IMR-90 (cell line): ENCODE data around the gene ZNF26.

Source experiments
- CEBPB ChIP-seq: IDR thresholded peaks from 2 replicates; pipeline ENCODE4 v1.6.1; 2012; ENCODE audit warnings: low read depth, low read length, improper control_type of control experiment
- CHD1 ChIP-seq: IDR thresholded peaks from 2 replicates; pipeline ENCODE4 v1.6.1; 2012; ENCODE audit warnings: low read depth, low read length, improper control_type of control experiment
- CTCF ChIP-seq: conservative IDR thresholded peaks from 2 replicates; pipeline ENCODE4 v1.5.1; 2012; ENCODE audit warnings: mild to moderate bottlenecking, low read depth, low read length, improper control_type of control experiment
- MAFK ChIP-seq: IDR thresholded peaks from 2 replicates; pipeline ENCODE4 v1.6.1; 2012; ENCODE audit warnings: low read depth, low read length, improper control_type of control experiment
- MAZ ChIP-seq: IDR thresholded peaks from 2 replicates; pipeline ENCODE4 v1.6.1; 2012; ENCODE audit warnings: low read depth, mild to moderate bottlenecking, low read length, improper control_type of control experiment, moderate library complexity, borderline replicate concordance
- MXI1 ChIP-seq: IDR thresholded peaks from 2 replicates; pipeline ENCODE4 v1.6.1; 2012; ENCODE audit warnings: low read depth, mild to moderate bottlenecking, low read length, moderate library complexity, borderline replicate concordance
- POLR2A ChIP-seq: IDR thresholded peaks from 2 replicates; pipeline ENCODE4 v1.6.1; 2012; ENCODE audit warnings: mild to moderate bottlenecking, low read depth, low read length
- RAD21 ChIP-seq: IDR thresholded peaks from 2 replicates; pipeline ENCODE4 v1.6.1; 2012; ENCODE audit warnings: low read length, improper control_type of control experiment
- RFX5 ChIP-seq: IDR thresholded peaks from 2 replicates; pipeline ENCODE4 v1.8.0; 2012; ENCODE audit warnings: low read depth, mild to moderate bottlenecking, low read length, moderate library complexity
- SMC3 ChIP-seq: fragments of 150-350 bp; IDR thresholded peaks from 2 replicates; pipeline ENCODE4 v1.6.1; 2016; ENCODE audit warnings: low read depth, mild to moderate bottlenecking, antibody characterized with exemption, low read length, moderate library complexity
- USF2 ChIP-seq: fragments of 150-350 bp; IDR thresholded peaks from 2 replicates; pipeline ENCODE4 v1.6.1; 2017; ENCODE audit warnings: mild to moderate bottlenecking, antibody characterized with exemption, low read length, low read depth

GRCh38 chr12:132953163-132953425 is 33.1 kb upstream of the ZNF26 start:
- TF ChIP-seq POLR2A (no peak), CTCF (no peak), MAZ (no peak), MXI1 (no peak), CHD1 (no peak), USF2 (no peak), MAFK (no peak), SMC3 (no peak), RFX5 (no peak), CEBPB (no peak), RAD21 (no peak)
